ENCODE measurements around the gene NOC2L.
A peak's percentile ranks its signal among the peaks of the same experiment; 100 is the strongest.
"Not testable (repeated sequence)": the region's sequence is repeated elsewhere in the genome, so short reads cannot be mapped to it uniquely, and the experiment has no call there.

NOC2L gene

GRCh38 chr1:958823-959730 lies at the start of gene NOC2L:
TSS of gene NOC2L (minus strand) at chr1:959256. CDS start at chr1:959240, 16 bp downstream.
- DNase-seq = peak; percentile 73 to 95

DNA sequence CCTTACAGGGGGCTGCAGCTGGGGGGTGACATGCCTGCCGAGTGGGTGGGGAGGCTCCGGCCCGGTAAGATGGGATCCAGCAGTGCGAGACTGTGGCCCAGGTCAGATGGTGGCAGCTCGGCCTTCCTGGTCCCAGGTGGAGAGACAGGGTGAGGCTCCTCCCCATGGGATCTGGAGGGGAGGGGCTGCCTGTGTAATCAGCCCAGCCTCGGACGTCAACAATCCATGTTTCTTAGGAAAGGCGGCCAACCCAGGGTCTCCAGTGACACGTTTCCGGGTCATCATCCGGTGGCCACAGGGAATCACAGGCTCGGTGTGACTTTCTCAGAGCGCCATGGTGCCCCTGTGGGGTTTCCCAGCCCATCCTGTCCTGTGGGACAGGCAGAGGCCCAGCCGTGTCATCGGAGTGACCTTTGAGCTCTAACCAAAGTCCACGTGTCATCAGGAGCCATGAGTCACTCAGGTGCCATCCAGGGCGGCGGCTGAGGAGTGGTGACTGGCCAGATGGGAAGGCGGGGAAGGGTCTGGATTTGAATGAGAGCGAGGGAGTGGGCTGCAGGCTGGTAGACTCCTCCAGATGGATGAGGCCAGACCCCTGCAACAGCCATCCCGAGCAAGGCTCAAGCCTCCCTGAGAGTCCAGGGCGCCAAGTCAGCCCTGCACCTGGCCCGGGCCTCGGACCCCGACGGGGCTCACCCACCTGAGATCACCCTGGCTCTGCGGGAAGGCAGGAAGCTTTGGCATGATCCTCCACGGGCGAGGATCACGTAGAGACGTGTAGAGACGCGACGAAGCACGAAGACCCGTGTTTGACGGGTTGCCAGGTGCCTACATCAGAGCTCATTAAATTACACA lies 47.5 kb upstream of the NOC2L start:
- DNase-seq = no peak

GRCh38 chr1:1005774-1006304 lies 46.8 kb upstream of the NOC2L start:
- DNase-seq = no peak

DNA sequence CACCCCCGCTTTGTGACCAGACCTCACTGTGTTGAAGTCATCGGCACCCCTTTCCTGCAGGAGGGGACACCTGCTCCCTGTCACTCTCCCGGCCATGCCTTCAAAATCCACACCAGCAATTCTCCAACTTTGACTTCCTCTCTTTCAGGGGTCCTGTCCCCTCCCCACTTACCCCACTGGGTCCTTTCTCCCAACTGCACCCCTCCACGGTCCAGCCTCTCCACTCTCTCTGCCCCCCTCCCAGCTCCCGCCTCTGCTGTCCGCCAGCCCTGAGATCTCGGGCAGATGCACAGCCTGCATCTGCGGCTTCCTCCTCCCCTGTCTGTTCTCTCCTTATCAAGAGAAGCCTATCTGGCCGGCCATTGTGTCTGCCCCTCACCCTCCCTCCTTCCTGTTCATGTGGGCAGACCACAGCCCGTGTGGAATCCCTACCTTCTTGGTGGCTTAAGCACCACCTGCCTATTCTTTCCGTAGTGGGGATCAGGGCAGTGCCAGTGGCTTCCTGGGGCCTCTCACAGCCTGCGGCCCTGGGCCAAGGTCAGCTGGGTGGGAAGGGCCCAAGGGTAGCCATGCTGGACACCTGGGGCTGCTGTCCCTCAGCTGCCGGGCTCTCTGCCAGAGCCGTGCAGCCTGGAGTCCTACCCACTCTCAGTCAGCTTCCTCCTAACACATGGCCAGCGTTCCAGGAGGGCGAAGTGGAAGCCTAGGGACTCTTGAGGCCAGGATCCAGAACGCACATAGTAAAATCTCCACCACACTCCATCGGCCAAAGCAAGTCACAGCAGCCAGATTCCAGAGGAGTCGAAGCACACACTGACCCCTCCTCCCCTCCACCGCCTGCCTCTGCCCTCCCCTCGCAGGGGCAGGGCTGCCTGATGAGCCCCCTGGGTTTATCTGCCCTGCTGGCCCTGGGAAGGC lies 46.0 kb upstream of the NOC2L start:
- DNase-seq = no peak

GRCh38 chr1:1004420-1004779 lies 45.3 kb upstream of the NOC2L start:
- no peak for DNase-seq

DNA sequence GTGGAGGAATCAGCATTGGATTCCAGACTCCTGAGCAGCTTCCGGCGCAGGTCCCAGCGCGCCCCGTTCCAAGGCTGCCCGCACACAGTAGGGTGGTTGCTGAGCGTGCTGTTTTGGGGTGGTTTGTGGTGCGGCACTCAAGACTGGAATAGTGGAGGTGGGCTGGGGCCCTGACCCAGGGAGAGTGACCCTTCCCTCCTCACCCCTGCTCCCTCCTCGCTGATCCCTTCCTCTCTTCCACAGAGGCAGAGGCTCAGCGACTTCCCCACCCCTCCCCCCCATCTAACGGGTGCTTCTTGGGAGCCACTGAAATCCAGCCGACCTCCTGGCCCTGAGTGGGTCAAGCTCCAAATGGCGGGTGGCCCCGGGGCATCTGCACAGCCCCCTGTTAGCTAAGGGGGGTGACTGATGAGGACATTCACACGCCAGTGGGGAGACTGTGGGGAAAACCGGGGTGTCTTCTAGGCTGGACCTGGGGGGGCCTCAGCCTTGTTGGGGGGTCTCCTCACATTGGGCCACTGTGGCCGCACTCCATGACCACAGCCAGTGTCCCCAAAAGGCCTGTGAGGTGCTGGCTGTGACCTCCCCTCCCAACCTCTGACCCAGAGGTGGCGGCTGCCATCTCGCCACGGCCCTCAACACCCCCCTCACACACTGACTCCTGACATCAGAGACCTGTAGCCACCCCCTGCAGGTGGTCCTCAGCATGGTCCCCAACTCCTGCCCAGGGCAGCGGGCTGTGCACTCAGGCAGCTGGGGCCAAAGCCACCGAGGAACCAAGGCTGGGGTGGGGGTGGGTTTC lies 44.8 kb upstream of the NOC2L start:
- no peak for DNase-seq

- no peak for DNase-seq
Measured at GRCh38 chr1:1001057-1001783, 42.2 kb upstream of the NOC2L start.

DNA sequence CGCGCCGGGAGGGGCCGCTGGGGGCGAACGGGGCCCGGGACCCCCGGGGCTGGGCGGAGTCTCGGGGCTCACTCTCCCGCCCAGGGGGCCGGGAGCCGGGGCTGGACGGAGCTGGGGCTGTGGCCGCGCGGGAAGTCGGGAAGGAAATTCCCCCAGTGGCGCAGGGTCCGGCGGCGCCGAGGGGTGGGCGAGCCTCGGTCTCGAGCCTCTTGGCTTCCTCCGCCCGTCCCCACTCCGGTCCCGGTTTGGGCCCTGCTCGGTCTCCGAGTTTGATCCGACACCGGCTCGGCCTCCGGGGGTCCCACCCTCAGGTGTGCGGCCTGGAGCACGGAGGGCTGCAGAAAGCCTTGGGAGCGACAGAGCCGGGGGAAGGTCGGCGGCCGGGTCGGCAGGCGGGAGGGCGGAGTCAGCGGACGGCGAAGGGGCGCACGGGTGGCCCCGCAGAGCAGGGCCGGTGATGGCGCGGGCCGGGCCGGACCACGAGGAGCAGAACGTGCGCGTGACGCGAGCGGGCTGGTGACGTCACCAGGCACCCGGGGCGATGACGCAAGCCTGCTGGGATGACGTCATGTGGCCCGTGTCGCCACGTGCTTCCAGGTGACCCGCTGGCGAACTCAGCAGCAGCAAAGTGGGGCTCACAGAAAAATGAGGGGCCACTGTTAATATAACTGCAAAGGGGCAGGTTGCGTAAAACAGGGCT lies 41.5 kb upstream of the NOC2L start:
- DNase-seq = peak in 1 of 2 donors; percentile 65

GRCh38 chr1:999725-1000356 lies 40.8 kb upstream of the NOC2L start, which contains the start of gene HES4:
TSS of gene HES4 (minus strand) at chr1:1000097. CDS start at chr1:999973, 124 bp downstream.
- peak in 1 of 2 donors; percentile 56 for DNase-seq

- DNase-seq = no peak
Measured at GRCh38 chr1:998995-999724, 40.1 kb upstream of the NOC2L start.

GRCh38 chr1:998745-998994 lies 39.6 kb upstream of the NOC2L start:
- DNase-seq = no peak

DNA sequence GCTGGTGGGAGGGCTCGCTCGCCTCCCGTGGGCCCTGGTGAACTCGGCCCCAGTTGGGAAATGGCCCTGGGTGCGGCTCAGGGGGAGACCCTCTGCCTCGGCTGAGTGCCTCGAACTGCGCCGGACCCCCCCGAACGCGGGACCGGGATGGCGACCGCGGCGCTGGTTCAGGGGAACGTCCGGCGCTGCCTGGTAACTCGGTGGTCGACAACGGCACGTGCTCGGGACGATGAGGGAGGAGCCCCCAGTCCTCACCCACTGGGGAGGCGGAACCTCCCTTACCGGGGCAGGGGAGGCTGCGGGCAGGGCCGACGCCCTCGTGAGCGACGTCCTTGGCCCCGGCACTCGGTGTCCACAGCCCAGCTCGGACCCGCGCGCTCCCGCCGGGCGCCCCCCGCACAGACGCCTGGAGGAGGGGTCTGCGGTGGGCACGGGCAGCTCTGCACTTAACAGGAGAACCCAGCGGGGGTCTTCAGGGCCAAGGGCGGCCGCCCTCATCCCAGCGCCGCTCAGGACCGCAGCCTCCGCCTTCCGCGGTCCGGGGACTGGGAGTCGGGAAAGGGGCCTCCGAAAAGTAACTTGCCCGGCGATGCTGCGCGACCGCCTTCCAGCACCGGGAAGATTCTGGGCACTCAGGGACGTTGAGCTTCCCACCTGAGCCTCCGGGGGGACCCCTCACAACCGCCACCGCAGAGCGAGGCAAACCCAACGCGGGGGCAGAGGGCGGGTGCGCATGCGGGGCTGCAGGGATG lies 39.1 kb upstream of the NOC2L start:
- no peak for DNase-seq

DNA sequence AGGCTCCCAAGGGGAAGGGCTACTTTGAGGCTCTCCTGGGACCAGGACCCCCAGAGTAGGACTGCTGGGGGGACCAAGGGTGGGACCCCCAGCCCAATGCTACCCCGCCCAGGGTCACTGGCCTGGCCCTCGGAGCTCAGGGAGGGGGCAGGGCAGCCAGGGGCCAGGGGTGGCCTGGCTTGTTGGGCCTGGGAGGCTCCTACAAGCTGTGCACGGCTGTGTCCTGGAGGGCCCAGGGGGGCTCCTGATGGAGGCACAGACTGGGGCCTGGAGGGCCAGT lies 38.6 kb upstream of the NOC2L start:
- no peak for DNase-seq

- no peak for DNase-seq
Measured at GRCh38 chr1:996851-997712, 38.0 kb upstream of the NOC2L start.

DNA sequence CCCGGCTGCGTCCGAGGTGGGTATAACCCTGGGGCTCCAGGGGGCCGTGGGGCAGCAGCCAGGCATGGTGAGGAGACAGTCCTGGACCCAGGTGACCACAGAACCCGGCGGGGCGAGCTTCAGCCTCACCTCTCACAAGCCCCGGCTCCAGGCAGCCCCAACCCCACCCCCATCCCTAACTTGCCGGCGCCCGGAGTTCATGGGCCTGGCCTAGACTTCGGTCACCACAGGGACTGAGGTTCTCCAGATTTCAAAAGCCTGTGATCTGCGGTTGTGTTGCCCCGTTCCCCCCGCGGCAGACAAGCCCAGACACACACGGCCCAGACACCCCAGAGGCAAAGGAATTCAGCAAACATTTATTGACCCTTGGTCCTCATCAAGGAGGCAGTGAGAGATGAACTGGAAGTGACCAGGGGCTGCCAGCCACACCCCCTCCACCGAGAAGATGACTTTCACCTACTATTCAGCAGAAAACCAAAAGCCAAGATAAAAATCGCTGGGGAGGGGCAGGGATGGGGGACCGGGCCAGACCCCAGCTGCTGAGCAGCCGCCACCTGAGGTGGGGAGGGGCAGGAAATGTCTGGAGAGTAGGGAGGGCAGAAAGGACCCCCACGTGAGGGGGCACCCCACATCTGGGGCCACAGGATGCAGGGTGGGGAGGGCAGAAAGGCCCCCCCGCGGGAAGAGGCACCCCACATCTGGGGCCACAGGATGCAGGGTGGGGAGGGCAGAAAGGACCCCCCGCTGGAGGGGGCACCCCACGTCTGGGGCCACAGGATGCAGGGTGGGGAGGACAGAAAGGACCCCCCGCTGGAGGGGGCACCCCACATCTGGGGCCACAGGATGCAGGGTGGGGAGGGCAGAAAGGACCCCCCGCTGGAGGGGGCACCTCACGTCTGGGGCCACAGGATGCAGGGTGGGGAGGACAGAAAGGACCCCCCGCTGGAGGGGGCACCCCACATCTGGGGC lies 36.9 kb upstream of the NOC2L start:
- DNase-seq = no peak

DNA sequence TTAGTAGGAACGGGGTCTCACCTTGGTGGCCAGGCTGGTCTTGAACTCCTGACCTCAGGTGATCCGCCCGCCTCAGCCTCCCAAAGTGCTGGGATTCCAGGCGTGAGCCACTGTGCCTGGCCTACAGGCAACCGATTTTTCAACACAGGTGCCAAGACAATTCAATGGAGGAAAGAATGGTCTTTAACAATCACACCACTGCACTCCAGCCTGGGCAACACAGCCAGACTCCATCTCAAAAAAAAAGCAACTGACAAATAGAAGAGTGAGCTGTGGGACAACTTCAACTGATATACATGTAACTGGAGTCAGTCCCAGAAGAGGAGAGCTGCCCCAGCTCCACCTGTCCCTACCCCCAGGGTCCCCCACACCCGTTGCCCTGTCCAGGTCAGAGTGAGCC lies 35.5 kb upstream of the NOC2L start:
- not testable (repeated sequence) for DNase-seq

All from bone marrow (tissue), 2 donors.